ENCODE results near the gene TOPBP1.
"Not testable (repeated sequence)": the region's sequence is repeated elsewhere in the genome, so short reads cannot be mapped to it uniquely, and the experiment has no call there.

Gene TOPBP1

DNA sequence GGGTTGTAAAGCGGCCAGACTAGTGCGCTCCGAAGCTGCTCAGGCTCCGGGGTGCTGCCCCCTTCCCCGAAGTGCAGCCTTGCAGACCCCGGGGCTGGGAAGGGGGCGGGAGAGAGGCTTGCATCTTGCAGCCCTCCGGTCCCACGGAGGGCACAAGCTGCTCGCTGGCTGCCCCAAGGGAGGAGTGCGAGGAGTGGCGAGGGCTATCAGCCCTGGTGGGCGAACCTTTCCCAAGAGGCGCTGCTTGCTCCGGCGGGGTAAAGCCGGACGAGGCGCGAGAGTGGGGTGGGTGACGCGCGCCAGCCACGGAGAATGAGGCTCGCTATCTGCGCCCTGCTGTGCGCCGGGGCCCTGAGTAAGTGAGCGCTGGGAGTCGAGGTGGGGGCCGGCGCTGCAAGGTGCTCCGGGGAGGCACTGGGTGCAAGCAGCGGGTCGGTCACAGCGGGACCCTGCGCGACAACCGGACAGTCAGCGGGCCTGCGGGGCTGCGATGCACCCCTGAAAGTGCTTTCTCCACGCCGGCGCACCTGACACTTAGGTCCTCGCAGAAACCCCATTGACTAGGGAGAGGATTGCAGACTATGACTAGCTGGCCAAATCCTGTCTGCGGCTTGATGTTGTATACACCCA is 12.7 kb upstream of the TOPBP1 start:
- no peak for DNase-seq (ENCODE audit: low spot score)

DNA sequence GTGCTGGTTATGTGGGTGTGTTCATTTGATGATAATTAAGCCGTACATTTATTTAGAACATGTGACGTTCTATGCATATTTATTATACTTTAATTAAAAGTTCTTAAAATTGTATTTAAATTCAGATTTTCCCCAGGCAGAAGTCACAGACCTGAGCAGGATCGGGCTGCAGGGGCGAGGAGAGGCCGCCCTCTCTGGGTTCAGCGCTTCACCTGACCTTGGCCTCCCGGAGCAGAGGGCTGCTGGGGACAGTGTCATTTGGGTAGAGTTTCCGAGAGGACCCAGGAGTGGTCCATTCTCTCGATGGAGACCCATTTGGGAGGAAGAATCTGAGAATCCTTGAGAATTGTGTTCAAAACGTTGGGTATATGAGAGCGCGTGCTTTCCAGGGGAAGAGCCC is 12.0 kb upstream of the TOPBP1 start:
- no peak for DNase-seq (ENCODE audit: low spot score)

DNA sequence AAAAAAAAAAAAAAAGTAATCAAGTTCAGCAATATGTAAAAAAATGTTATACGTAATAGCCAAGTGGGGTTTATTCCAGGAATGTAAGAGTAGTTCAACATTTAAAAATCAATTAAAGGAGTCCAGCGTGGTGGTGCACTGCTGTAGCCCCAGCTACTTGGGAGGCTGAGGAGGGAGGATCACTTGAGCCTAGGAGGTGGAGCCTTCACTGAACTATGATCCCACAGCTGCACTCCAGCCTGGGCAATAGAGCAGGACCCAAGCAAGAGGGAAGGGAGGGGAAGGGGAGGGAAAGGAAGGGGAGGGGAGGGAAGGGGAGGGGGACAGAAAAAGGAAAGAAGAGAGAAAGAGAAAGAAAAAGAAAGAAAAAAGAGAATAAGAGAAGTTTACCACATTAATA is 10.7 kb upstream of the TOPBP1 start:
- DNase-seq (ENCODE audit: low spot score): no peak

GRCh38 chr3:133670525-133670995 is 8.8 kb upstream of the TOPBP1 start:
- DNase-seq (ENCODE audit: low spot score): no peak

- DNase-seq (ENCODE audit: low spot score): no peak
These were observed 8.3 kb upstream of the TOPBP1 start for GRCh38 chr3:133669949-133670524.

DNA sequence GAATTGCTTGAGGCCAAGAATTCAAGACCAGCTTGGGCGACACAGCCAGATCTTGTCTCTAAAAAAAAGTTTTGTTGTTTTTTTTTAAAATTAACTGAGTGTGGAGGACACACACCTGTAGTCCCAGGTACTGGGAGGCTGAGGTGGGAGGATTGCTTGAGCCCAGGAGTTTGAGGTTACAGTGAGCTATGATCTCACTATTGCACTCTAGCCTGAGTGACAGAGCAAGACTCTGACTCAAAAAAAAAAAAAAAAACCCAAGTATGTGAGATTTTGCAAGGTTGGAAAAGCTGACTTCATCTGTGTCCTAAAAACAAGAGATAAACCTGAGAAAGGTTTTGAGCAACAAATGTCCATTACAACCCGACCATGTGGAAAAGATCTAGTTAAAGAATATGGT is 5.4 kb upstream of the TOPBP1 start:
- no peak for DNase-seq (ENCODE audit: low spot score)

DNA sequence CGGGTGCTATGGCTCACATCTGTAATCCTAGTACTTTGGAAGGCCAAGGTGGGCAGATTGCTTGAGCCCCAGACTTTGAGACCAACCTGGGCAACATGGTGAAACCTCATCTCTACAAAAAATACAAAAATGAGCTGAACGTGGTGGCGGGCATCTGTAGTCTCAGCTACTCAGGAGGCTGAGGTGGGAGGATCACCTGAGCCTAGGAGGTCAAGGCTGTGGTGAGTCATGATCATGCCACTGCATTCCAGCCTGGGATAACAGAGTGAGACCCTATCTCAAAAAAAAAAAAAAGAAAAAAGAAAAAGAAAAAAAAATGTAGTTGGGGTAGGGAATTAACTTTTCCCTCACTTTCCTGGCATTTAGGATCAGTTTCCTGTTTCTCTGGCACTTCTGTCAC is 3.4 kb upstream of the TOPBP1 start:
- not testable (repeated sequence) for DNase-seq (ENCODE audit: low spot score)

GRCh38 chr3:133663569-133664313 is 2.0 kb upstream of the TOPBP1 start:
- DNase-seq (ENCODE audit: low spot score): peak; percentile 91

- DNase-seq (ENCODE audit: low spot score): peak; percentile 47
These were observed 524 bp upstream of the TOPBP1 start for GRCh38 chr3:133662278-133662651.

DNA sequence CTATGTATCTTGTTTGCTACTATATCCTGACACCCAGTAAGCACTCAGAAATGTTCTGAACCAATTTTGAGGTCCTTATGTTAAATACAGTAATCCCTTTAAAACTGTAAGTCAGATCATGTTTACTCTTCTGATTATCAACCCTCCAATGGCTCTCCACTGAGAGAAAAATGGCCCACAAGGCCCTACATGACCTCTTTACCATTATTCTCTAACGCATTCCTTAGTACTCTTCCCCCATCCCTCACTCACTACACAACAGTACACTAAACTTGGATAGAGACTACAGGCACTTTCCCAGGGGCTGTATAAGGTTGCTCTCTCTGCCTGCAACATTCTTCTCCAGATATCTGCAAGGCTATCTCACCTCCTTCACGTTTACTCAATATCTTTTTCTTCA is 1.9 kb downstream of the TOPBP1 start:
- no peak for DNase-seq (ENCODE audit: low spot score)

- no peak for DNase-seq (ENCODE audit: low spot score)
These were observed 5.8 kb downstream of the TOPBP1 start for GRCh38 chr3:133655731-133656515.

- no peak for DNase-seq (ENCODE audit: low spot score)
These were observed 12.2 kb downstream of the TOPBP1 start for GRCh38 chr3:133649486-133650068.

- no peak for DNase-seq (ENCODE audit: low spot score)
These were observed 17.0 kb downstream of the TOPBP1 start for GRCh38 chr3:133644768-133645167.

DNA sequence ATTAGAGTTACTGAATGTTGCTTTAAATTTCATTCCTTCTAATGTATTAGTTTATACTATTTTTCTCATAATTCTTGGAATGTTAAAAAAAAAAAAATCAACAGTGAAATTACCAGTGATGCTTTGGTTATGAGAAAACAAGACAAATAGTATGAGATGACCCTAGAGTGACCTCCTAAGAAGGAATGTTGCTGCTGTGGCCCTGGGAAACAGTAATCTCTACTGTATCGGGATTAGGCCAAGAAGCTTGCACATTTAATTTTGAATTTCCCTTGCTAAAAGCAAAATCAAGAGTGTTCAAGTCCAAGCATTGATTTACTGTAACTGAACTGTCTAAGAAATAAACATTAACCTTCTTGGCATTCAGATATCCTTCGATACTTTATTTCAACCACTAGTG is 18.1 kb downstream of the TOPBP1 start:
- no peak for DNase-seq (ENCODE audit: low spot score)

- DNase-seq (ENCODE audit: low spot score): no peak
These were observed 20.5 kb downstream of the TOPBP1 start for GRCh38 chr3:133641254-133641653.

- DNase-seq (ENCODE audit: low spot score): no peak
These were observed 28.3 kb downstream of the TOPBP1 start for GRCh38 chr3:133633439-133633838.

DNA sequence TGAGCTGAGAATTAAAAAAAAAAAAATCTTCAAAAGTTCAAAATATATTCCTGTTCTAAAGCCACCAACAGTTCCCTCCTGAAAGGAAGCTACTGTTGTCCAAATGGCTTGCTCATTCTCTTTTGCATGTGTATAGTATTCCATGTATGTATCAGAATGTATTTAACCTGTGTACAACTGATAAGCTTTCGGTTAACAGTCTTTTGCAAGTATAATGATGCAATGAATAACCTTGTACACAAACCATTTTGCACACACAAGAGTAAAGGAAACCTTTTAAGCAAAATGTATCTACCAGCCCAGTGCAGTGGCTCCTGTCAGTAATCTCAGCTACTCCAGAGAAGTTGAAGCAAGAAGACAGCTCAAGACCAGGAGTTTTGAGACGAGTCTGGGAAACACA is 32.6 kb downstream of the TOPBP1 start:
- DNase-seq (ENCODE audit: low spot score): no peak

DNA sequence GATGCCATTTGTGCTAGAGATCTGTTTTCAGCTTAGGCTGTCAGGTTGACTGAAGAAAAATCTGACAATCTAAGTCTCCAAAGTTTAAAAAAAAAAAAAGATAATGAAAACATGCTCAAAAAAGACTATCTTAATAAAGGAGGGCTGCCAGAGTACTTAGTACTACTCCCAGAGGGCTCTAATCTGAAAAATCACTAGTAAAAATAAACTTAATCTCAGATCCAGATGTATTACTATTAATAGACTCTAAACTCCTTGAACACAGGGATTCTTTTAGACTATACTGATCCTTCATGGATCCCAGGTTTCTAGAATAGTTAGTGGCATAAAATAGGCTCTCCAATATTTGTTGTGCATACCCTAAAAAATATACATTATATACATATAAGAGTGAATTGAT is 34.0 kb downstream of the TOPBP1 start:
- no peak for DNase-seq (ENCODE audit: low spot score)

- DNase-seq (ENCODE audit: low spot score): no peak
These were observed 41.5 kb downstream of the TOPBP1 start for GRCh38 chr3:133620066-133620784.

GRCh38 chr3:133611534-133611933 is 50.2 kb downstream of the TOPBP1 start:
- DNase-seq (ENCODE audit: low spot score): no peak

GRCh38 chr3:133610031-133610430 is 51.7 kb downstream of the TOPBP1 start:
- no peak for DNase-seq (ENCODE audit: low spot score)

DNA sequence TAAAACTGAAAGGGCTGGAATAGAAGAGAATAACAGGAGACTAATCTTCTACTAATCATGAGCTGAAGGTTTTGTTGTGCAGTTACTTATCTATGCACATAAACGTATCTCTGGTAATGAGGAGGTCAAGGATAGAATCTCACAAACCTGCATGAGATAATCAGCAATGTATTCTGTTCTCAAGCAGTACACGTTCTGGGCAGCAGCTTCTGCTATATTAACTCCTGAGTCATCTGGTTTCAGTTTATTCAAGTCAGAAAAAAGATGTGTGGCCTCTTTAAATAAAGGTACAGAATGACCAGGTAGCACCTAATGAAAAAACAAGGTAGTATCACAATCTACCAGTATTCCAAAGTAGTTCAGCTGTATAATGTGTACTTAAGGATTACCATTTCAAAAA is 53.4 kb downstream of the TOPBP1 start:
- no peak for DNase-seq (ENCODE audit: low spot score)
